Spleen (tissue), 11 donors: Measurements from ENCODE around the gene TSSK1B. TPM values are rescaled to one million over a fixed set of nuclear protein-coding genes. Genes with fewer than 3 reads are reported as not detected.

Experiments
- DNase-seq: peaks from one replicate; pipeline ENCODE4 v3.0.0-alpha.2; 2020
- H3K27ac ChIP-seq, 8 donors: fragments of 200-600 bp; sonication (generic) in 7 of 8; 1 replicate in 4 of 8; 2 replicates in 4 of 8; pipeline versions ENCODE4 v1.5.0 to v1.8.0; 2016 to 2021; ENCODE audit warnings: inconsistent platforms in 4 of 8, mild to moderate bottlenecking in 4 of 8, moderate library complexity in 1 of 8
- H3K27me3 ChIP-seq, 7 donors: fragments of 200-600 bp; sonication (generic) in 6 of 7; replicated peaks in 1 of 7; 1 replicate in 4 of 7; 2 replicates in 3 of 7; pipeline versions ENCODE4 v1.5.0 to v1.8.0; 2016 to 2021; ENCODE audit warnings: inconsistent platforms in 3 of 7, mild to moderate bottlenecking in 1 of 7
- H3K36me3 ChIP-seq, 6 donors: fragments of 200-600 bp; sonication (generic) in 5 of 6; 1 replicate in 4 of 6; 2 replicates in 2 of 6; pipeline versions ENCODE4 v1.5.0 to v1.8.0; 2016 to 2021; ENCODE audit warnings: inconsistent platforms in 2 of 6
- H3K4me1 ChIP-seq, 6 donors: fragments of 200-600 bp; sonication (generic) in 5 of 6; 1 replicate in 3 of 6; 2 replicates in 3 of 6; pipeline versions ENCODE4 v1.5.0 to v1.8.0; 2016 to 2021; ENCODE audit warnings: inconsistent platforms in 3 of 6
- H3K4me3 ChIP-seq, 8 donors: fragments of 200-600 bp; sonication (generic) in 7 of 8; 1 replicate in 4 of 8; 2 replicates in 4 of 8; pipeline versions ENCODE4 v1.5.0 to v1.8.0; 2016 to 2021; ENCODE audit warnings: inconsistent platforms in 4 of 8, mild to moderate bottlenecking in 4 of 8, moderate library complexity in 2 of 8
- H3K9me3 ChIP-seq, 8 donors: fragments of 200-600 bp; sonication (generic) in 7 of 8; 1 replicate in 4 of 8; 2 replicates in 4 of 8; pipeline versions ENCODE4 v1.5.0 to v1.8.0; 2016 to 2021; ENCODE audit warnings: inconsistent platforms in 4 of 8
- POLR2A ChIP-seq, 3 donors: fragments of 450-650 bp; IDR thresholded peaks; one replicate each; pipeline ENCODE4 v1.5.1; 2017; ENCODE audit warnings: antibody characterized with exemption in 3 of 3, mild to moderate bottlenecking in 1 of 3
- POLR2AphosphoS5 ChIP-seq, 3 donors: sonication (generic); formaldehyde crosslinking; IDR thresholded peaks; one replicate each; pipeline ENCODE4 v1.5.1; 2017; ENCODE audit warnings: antibody characterized with exemption in 3 of 3
- WGBS, 5 donors: extraction: QIAGEN DNeasy Blood & Tissue Kit in 3 of 5; methylation state at CpG; one replicate each; pipeline versions ENCODE4 v1.1.5 to v1.1.7; 2013 to 2018; 5-methylcytosine and 5-hydroxymethylcytosine counted together
- intact Hi-C: fragments of 100-400 bp; cut with DNase I; formaldehyde crosslinking; loops from one replicate; pipeline ENCODE4 v1.15.0; 2023; ENCODE audit warnings: low total_unique reads
- polyA plus RNA-seq, 3 donors: library from polyadenylated mRNA; stranded (reverse); fragments of 200-250 nt; gene quantifications; one replicate each; pipeline ENCODE4 v1.2.1, GENCODE V29; 2013
- total RNA-seq, 7 donors: library from RNA; depleted of rRNA in 3 of 7; stranded (reverse); fragments of >200 nt in 3 of 7; fragmentation: NEBNext Ultra II Directional in 4 of 7; extraction: Animal tissue kit (Norgen Biotek cat#: 25700) in 4 of 7; gene quantifications; one replicate each; pipeline versions ENCODE4 v1.1.0 to v1.2.1, GENCODE V29; 2016 to 2021
- TF ChIP-seq, protein P1 (sequence below), 11 experiments: fragments of 200-600 bp in 7 of 11; fragments of 450-650 bp in 4 of 11; sonication (generic) in 4 of 11; IDR thresholded peaks in 8 of 11; conservative IDR thresholded peaks in 3 of 11; 1 replicate in 7 of 11; 2 replicates in 4 of 11; pipeline versions ENCODE4 v1.4.0 to v1.8.0; 2016 to 2021; ENCODE audit warnings: antibody characterized with exemption in 11 of 11, inconsistent platforms in 4 of 11, mild to moderate bottlenecking in 1 of 11
- donor health status: healthy with polysubstance abuse.
- donor health status: DM: no; HTN: no; CAD: no; lungs with moderate emphysema.
- donor health status: DM: no; HTN: no; CAD: no.
- donor health status: Bipolar disorder and iron deficiency.
- donor health status: healthy.
- donor health status: DM: no; HTN: no; CAD: no.
- donor health status: DM: yes; HTN: yes; CAD: no.

The TSSK1B gene
- total and polyA plus RNA-seq, 10 donors = not detected

DNA sequence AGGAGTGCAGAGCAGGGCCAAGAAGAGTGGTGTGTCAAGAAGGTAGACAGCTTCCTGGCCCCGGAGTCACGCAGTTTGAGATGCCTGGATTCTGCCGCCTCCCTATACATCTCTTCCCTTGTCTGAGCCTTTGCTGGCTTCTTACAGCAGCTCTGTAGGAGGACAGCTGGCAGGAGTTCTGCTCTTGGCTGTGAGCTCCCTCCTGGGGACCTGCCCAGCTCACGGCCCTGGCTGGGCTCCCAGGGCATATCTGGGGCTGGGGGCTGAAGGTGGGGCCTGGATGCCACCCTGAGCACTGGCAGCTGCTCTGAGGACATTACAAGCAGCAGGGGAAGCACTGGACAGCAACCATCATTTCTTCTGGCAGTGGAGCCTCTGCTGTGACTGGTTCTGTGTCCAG, 786 bp upstream of the TSSK1B start:
- intact Hi-C loops = no loop called here
- Histone ChIP-seq H3K36me3 (no peaks in the 10 kb centered on the region), H3K27ac (no peak overlapping the region), H3K4me3 (no peak overlapping the region), H3K27me3 (no peaks in the 10 kb centered on the region), H3K9me3 (no peaks in the 10 kb centered on the region), H3K4me1 (no peaks in the 10 kb centered on the region)
- no peak for DNase-seq
- TF ChIP-seq POLR2A (IDR thresholded peaks at IDR 0.05) = no peak
- TF ChIP-seq POLR2AphosphoS5 (IDR thresholded peaks at IDR 0.05) = no peak
- TF ChIP-seq, protein P1, sequence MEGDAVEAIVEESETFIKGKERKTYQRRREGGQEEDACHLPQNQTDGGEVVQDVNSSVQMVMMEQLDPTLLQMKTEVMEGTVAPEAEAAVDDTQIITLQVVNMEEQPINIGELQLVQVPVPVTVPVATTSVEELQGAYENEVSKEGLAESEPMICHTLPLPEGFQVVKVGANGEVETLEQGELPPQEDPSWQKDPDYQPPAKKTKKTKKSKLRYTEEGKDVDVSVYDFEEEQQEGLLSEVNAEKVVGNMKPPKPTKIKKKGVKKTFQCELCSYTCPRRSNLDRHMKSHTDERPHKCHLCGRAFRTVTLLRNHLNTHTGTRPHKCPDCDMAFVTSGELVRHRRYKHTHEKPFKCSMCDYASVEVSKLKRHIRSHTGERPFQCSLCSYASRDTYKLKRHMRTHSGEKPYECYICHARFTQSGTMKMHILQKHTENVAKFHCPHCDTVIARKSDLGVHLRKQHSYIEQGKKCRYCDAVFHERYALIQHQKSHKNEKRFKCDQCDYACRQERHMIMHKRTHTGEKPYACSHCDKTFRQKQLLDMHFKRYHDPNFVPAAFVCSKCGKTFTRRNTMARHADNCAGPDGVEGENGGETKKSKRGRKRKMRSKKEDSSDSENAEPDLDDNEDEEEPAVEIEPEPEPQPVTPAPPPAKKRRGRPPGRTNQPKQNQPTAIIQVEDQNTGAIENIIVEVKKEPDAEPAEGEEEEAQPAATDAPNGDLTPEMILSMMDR (IDR thresholded peaks at IDR 0.05 in 8 of 11, conservative IDR thresholded peaks at IDR 0.05 in 3 of 11) = no peak
- 83 to 90% (median 86%) methylated on average over 4 of the region's 4 CpGs for WGBS, 5 donors

- Histone ChIP-seq H3K4me3 (no peak overlapping the region), H3K36me3 (no peaks in the 10 kb centered on the region), H3K27me3 (no peaks in the 10 kb centered on the region), H3K9me3 (no peaks in the 10 kb centered on the region), H3K4me1 (no peaks in the 10 kb centered on the region), H3K27ac (no peak overlapping the region)
- DNase-seq = no peak
- 87 to 95% (median 94%) methylated on average over 35 to 38 of the region's 38 CpGs for WGBS, 5 donors
- intact Hi-C loops = no loop called here
- TF ChIP-seq POLR2AphosphoS5 (IDR thresholded peaks at IDR 0.05) (no peak), POLR2A (IDR thresholded peaks at IDR 0.05) (no peak)
- TF ChIP-seq, protein P1 (IDR thresholded peaks at IDR 0.05 in 8 of 11, conservative IDR thresholded peaks at IDR 0.05 in 3 of 11) = no peak
Observed at GRCh38 chr5:113433862-113434612, 752 bp downstream of the TSSK1B start.

DNA sequence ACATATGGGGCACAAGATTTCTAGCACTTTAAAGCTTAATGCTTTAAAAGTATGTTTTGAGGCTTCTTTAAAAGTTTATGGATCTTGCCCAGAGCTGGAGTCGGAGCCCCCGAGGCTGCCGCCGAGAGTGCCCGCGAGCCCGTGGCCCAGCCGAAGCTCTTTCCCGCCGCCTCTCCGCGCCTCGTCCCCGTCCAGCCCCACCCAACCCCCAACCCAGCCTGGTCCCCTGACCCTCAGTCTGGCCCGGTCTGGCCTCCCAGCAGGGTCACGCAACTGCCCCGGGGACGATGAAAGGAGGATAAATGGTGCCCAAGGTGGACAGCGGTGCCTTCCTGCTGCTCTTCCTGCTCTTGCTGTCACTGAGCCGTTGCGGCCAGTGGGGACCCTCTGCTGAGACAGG, 1.7 kb downstream of the TSSK1B start:
- WGBS, 5 donors = 88 to 95% (median 91%) methylated on average over 21 of the region's 21 CpGs
- Histone ChIP-seq H3K4me1 (no peaks in the 10 kb centered on the region), H3K9me3 (no peaks in the 10 kb centered on the region), H3K36me3 (no peaks in the 10 kb centered on the region), H3K4me3 (no peak overlapping the region), H3K27ac (no peak overlapping the region), H3K27me3 (no peaks in the 10 kb centered on the region)
- DNase-seq = no peak
- intact Hi-C loops = no loop called here
- TF ChIP-seq, protein P1 (IDR thresholded peaks at IDR 0.05 in 8 of 11, conservative IDR thresholded peaks at IDR 0.05 in 3 of 11) = no peak
- no peak for TF ChIP-seq POLR2AphosphoS5 (IDR thresholded peaks at IDR 0.05)
- TF ChIP-seq POLR2A (IDR thresholded peaks at IDR 0.05) = no peak

- 74 to 76% (median 74%) methylated on average over 3 of the region's 3 CpGs for WGBS, 5 donors
- TF ChIP-seq, protein P1 (IDR thresholded peaks at IDR 0.05 in 8 of 11, conservative IDR thresholded peaks at IDR 0.05 in 3 of 11) = no peak
- TF ChIP-seq POLR2AphosphoS5 (IDR thresholded peaks at IDR 0.05) (no peak), POLR2A (IDR thresholded peaks at IDR 0.05) (no peak)
- no peaks in the 10 kb centered on the region for H3K4me1 ChIP-seq
- H3K4me3 ChIP-seq = no peak overlapping the region
- H3K36me3 ChIP-seq = no peaks in the 10 kb centered on the region
- H3K27ac ChIP-seq = no peak overlapping the region
- no peaks in the 10 kb centered on the region for H3K9me3 ChIP-seq
- intact Hi-C loops = no loop called here
- H3K27me3 ChIP-seq = no peaks in the 10 kb centered on the region
- DNase-seq = no peak
Observed at GRCh38 chr5:113427871-113428574, 6.8 kb downstream of the TSSK1B start.
